ENCODE results near the gene TRIM38. TPM values are rescaled to one million over a fixed set of nuclear protein-coding genes. Genes with fewer than 3 reads are reported as not detected.

The TRIM38 gene
- total and polyA plus RNA-seq, 2 of the 13 experiments (the other 11 are each of a cell fraction or from before 2014, with no cell fraction given): 2.5 to 3.1 TPM

GRCh38 chr6:26016963-26017631 is 54.5 kb downstream of the TRIM38 start:
- in situ Hi-C loops (cut with HindIII; ENCODE audit: extremely low pct_ligation_motif_present, low pct_unique_long_range_greater_than_20kb): no loop called here
- CTCF ChIA-PET (ENCODE audit: low intra/inter-chr PET ratio, low total read pairs): no interaction called here
- no peak for TF ChIP-seq ZMYM4 (CRISPR knock-in tag; IDR thresholded peaks at IDR 0.05)
- no peak for TF ChIP-seq PAWR (CRISPR knock-in tag; IDR thresholded peaks at IDR 0.05; ENCODE audit: borderline replicate concordance)
- TF ChIP-seq HNRNPUL1 (IDR thresholded peaks at IDR 0.05; ENCODE audit: low read depth, low read length): no peak
- no peak for TF ChIP-seq SKI (IDR thresholded peaks at IDR 0.05; ENCODE audit: partially characterized antibody)
- H3K27me3 ChIP-seq (ENCODE audit: control insufficient read depth in 1 of 2, insufficient read depth in 2 of 2, low read length in 2 of 2): no peaks in the 10 kb centered on the region; a peak in 1 of 5 replicates
- ATAC-seq (no peak), DNase-seq (ENCODE audit: low spot score) (no peak), FAIRE-seq (no peak)
- no peak overlapping the region for H3K4me3 ChIP-seq (replicated peaks in 1 of 3; ENCODE audit: insufficient read depth in 1 of 3, low read depth in 2 of 3, low read length in 3 of 3)
- peaks cover 32% of the 10 kb centered on the region for H3K4me1 ChIP-seq (ENCODE audit: insufficient read depth, low read length)
- POLR2A ChIA-PET: no interaction called here
- H3K36me3 ChIP-seq (replicated peaks in 1 of 2; ENCODE audit: control insufficient read depth in 1 of 2, insufficient read depth in 2 of 2, low read length in 2 of 2): no peaks in the 10 kb centered on the region
- H3K9ac ChIP-seq (ENCODE audit: insufficient read depth, low read depth, low read length): no peak overlapping the region
- no peak overlapping the region for H3K4me2 ChIP-seq (ENCODE audit: low read depth, low read length)
- WGBS (ENCODE audit: low lambda C conversion rate): 94% methylated on average over 29 of the region's 29 CpGs
- intact Hi-C loops (cut with micrococcal nuclease; ENCODE audit: unreplicated experiment): no loop called here
- no peak overlapping the region for H3K27ac ChIP-seq (ENCODE audit: extremely low read length, insufficient read depth, low read length)
- no peaks in the 10 kb centered on the region for H3K79me2 ChIP-seq (ENCODE audit: insufficient read depth, low read length)
- H3K9me3 ChIP-seq (ENCODE audit: low read length): no peaks in the 10 kb centered on the region
- no peaks in the 10 kb centered on the region for H4K20me1 ChIP-seq (ENCODE audit: insufficient read depth, low read length)
- BruUV-seq (replicated peaks): no TSS peak
- no peak overlapping the region for H2AFZ ChIP-seq (ENCODE audit: low read length)

DNA sequence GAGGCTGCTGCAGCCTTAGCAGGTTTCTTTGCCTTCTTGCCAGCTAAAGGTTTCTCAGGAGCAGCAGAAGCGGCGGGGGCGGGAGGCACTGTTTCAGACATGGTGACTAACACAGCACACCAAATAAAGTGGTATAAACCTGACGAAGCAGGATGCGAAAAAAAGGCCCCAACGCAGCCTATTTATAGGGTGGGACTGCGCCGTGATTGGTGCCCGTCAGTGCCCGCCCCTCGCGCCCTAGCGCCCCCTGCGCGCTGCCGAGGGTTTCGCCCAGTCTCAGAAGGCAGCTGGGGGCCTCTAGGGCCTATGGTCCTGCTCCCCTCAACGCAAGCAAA is 55.0 kb downstream of the TRIM38 start:
- Histone ChIP-seq H3K36me3 (replicated peaks in 1 of 2; ENCODE audit: control insufficient read depth in 1 of 2, insufficient read depth in 2 of 2, low read length in 2 of 2) (no peaks in the 10 kb centered on the region), H2AFZ (ENCODE audit: low read length) (no peak overlapping the region), H3K4me1 (ENCODE audit: insufficient read depth, low read length) (peaks cover 37% of the 10 kb centered on the region), H4K20me1 (ENCODE audit: insufficient read depth, low read length) (no peaks in the 10 kb centered on the region), H3K4me2 (ENCODE audit: low read depth, low read length) (no peak overlapping the region), H3K4me3 (replicated peaks in 1 of 3; ENCODE audit: insufficient read depth in 1 of 3, low read depth in 2 of 3, low read length in 3 of 3) (no peak overlapping the region), H3K27ac (ENCODE audit: extremely low read length, insufficient read depth, low read length) (no peak overlapping the region), H3K27me3 (ENCODE audit: control insufficient read depth in 1 of 2, insufficient read depth in 2 of 2, low read length in 2 of 2) (no peaks in the 10 kb centered on the region; a peak in 1 of 5 replicates), H3K9me3 (ENCODE audit: low read length) (no peaks in the 10 kb centered on the region), H3K79me2 (ENCODE audit: insufficient read depth, low read length) (no peaks in the 10 kb centered on the region), H3K9ac (ENCODE audit: insufficient read depth, low read depth, low read length) (no peak overlapping the region)
- in situ Hi-C loops (cut with HindIII; ENCODE audit: extremely low pct_ligation_motif_present, low pct_unique_long_range_greater_than_20kb): no loop called here
- FAIRE-seq (no peak), ATAC-seq (no peak), DNase-seq (ENCODE audit: low spot score) (no peak)
- no TSS peak for BruUV-seq (replicated peaks)
- POLR2A ChIA-PET: no interaction called here
- WGBS (ENCODE audit: low lambda C conversion rate): 93% methylated on average over 18 of the region's 18 CpGs
- intact Hi-C loops (cut with micrococcal nuclease; ENCODE audit: unreplicated experiment): no loop called here
- CTCF ChIA-PET (ENCODE audit: low intra/inter-chr PET ratio, low total read pairs): no interaction called here
- TF ChIP-seq, protein P1, sequence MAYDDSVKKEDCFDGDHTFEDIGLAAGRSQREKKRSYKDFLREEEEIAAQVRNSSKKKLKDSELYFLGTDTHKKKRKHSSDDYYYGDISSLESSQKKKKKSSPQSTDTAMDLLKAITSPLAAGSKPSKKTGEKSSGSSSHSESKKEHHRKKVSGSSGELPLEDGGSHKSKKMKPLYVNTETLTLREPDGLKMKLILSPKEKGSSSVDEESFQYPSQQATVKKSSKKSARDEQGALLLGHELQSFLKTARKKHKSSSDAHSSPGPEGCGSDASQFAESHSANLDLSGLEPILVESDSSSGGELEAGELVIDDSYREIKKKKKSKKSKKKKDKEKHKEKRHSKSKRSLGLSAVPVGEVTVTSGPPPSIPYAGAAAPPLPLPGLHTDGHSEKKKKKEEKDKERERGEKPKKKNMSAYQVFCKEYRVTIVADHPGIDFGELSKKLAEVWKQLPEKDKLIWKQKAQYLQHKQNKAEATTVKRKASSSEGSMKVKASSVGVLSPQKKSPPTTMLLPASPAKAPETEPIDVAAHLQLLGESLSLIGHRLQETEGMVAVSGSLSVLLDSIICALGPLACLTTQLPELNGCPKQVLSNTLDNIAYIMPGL (CRISPR knock-in tag; IDR thresholded peaks at IDR 0.05; ENCODE audit: borderline replicate concordance in 1 of 2, low read depth in 1 of 2): no peak
- no peak for TF ChIP-seq ZNF383 (CRISPR knock-in tag; IDR thresholded peaks at IDR 0.05; ENCODE audit: borderline replicate concordance)
- no peak for TF ChIP-seq ZNF557 (CRISPR knock-in tag; IDR thresholded peaks at IDR 0.05)
- TF ChIP-seq ZNF329 (CRISPR knock-in tag; IDR thresholded peaks at IDR 0.05; ENCODE audit: low read depth): no peak
- TF ChIP-seq ZKSCAN8 (CRISPR knock-in tag; IDR thresholded peaks at IDR 0.05; ENCODE audit: borderline replicate concordance): no peak
- TF ChIP-seq, protein P2, sequence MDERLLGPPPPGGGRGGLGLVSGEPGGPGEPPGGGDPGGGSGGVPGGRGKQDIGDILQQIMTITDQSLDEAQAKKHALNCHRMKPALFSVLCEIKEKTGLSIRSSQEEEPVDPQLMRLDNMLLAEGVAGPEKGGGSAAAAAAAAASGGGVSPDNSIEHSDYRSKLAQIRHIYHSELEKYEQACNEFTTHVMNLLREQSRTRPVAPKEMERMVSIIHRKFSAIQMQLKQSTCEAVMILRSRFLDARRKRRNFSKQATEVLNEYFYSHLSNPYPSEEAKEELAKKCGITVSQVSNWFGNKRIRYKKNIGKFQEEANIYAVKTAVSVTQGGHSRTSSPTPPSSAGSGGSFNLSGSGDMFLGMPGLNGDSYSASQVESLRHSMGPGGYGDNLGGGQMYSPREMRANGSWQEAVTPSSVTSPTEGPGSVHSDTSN (CRISPR knock-in tag; IDR thresholded peaks at IDR 0.05): no peak
- TF ChIP-seq BCL3 (CRISPR knock-in tag; IDR thresholded peaks at IDR 0.05): no peak
